HG03521 (cell line): ENCODE measurements around the gene RXRA.

Experiments
- ATAC-seq: cut with Tn5 transposase; IDR thresholded peaks from one replicate; pipeline ENCODE4 v1.9.1; 2021; ENCODE audit warnings: mild to moderate bottlenecking, moderate library complexity; ENCODE audit not compliant: unreplicated experiment

RXRA gene

DNA sequence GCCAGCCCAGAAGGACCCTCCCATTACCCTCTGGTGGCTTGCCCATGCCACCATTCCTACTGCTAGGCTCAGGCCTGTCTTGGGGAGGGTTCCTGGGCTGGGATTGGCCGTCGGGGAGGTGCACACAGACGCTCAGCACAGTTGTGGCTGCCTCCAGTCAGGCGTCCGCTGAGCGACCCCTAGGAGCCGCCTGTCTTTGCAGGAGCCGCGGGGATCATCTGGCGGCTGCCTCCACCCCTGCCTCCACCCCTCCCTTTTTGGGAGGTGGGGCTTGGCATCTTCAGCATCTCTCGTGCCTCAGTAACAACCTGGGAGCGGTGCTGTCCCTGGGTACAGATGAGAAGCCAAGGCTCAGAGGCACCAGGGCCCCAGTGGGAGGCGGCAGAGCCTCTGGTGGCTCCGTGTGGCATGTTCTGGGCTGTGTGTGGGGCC, 39.6 kb downstream of the RXRA start:
- no peak for ATAC-seq

DNA sequence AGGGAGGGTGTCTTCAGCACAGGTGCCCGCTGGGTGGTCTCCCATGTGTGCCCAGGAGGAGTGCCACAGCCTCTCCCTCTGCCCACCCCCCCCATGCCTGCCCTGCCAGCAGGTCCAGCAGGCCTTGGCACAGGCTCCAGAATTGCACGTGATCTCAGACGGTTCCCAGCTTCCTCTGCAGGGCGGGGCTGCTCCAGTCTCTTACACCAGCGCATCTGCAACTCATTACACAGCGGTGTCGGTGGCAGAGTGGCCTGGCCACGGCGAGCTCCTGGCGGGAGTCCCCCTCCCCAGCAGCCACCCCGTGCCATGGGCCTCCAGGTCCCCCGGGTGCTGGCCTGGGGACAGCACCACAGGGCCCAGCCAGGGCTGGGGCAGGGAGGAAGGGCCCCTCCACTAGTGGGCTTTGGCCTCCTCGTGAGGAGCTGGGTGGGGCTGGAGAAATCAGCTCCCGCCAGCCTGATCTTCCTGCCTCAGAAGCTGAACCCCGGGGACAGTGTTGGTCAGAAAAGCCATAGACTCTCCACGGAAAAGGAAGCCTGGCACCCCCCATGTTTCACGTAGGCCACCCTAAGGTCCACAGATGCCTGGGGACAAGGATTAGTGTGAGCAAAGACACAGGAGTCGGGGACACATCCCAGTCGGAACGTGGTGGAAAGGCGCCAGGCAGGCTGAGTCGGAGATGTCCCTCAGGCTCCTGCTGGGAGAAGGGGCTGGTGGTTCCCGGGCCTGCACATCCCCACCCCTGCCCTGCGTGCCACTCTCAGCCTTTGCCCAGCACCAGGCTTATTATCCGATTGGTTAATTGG, 40.2 kb downstream of the RXRA start:
- ATAC-seq: no peak

DNA sequence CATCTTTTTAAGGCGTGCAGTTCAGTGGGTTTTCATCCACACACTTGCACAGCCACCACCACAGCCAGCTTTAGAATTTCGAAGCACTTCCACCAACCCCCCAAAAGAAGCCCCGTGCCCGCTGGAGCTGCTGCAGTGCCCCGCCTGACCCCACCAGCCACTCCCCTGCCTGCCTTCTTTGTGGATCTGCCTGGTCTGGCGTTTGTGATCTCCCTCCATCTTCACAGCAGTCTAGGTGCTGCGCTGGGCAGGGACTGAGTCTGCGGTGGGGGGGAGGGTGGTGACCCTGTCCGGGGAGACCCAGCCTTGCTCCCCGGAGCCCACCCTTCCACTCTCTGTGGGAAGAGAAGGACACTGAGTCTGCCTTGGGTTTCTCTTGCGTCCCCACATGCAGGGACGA, 40.8 kb downstream of the RXRA start:
- no peak for ATAC-seq

DNA sequence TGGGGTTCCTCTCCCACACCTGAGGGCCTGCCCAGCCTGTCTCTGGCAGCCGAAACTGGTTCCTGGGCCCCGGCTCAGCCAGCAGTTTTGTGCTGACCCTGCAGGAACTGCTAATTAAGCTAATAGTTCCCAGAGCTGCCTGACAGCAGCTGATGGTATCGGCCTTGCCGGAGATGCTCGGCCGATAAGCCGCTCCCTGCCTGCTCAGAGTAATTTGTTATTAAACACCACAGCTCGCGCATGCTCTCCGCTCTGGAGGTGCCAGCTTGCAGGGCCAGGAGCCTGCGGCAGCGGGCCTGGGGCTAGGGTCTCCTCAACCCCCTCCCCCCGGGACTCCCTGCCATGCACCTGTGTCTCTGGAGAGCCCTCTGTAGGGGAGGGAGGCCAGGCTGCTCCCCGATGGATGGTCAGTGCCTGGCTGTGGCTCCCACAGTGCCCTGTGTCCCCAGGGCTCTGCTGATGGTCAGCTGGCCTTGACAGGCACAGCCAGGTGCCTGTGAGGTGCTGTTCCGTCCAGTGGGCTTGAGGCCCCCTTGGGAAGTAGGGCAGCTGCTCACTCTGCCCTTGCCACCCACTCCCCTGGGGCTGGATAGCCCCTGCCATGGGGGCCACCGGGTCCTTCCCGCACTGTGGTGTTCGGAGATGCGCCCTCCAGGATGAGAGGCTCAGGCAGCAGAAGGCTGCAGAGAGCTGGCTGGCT, 41.7 kb downstream of the RXRA start:
- no peak for ATAC-seq

DNA sequence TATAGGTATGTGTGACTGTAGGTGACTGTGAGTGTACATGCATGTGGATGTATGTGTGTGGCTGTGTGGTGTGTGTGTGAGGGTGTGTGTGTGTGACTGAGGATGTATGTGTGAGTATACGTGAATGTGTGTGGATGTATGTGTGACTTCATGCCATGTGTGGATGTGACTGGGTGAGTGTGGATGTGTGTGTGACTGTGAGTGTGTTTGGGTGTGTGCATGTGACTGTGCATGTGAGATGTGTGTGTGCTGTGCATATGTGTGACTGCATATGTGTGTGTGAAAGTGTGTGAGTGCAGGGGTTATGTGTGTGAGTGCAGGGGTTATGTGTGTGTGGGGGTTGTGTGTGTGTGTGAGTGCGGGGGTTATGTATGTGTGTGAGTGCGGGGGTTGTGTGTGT, 42.3 kb downstream of the RXRA start:
- ATAC-seq: no peak

DNA sequence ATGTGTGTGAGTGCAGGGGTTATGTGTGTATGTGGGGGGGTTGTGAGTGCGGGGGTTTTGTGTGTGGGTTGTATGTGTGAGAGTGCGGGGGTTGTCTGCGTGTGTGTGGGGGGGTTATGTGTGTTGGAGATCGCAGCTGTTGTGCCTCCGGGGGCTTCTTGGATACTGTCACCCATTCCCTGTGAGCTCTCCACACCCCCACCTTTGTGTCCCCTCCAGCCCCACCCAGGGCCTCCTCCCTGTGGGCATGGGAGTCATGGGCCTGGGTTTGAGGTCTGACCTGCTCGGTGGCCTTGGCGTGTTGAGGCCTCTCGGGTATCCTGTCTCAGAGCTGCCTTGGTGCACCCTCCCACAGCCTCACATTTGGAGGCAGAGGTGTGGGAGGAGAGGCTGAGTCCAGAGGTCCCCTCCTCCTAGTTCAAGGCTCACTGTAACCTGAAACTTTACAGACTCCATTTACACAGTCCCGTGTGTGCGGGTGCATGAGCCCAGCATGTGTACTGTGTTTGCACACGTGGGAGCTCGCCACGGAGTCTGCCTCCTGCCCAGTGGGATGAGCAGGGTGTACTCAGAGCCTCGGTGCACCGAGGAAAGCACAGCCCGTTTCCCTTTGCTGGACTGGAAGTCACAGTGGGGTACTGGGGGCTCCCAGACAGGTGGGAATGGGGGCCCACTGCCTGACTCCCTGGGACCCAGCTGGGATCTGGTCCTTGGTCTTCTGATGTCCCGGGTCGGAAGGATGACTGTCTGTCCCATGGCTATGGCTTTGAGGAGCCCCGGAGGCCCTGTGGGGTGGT, 43.4 kb downstream of the RXRA start:
- ATAC-seq: no peak

DNA sequence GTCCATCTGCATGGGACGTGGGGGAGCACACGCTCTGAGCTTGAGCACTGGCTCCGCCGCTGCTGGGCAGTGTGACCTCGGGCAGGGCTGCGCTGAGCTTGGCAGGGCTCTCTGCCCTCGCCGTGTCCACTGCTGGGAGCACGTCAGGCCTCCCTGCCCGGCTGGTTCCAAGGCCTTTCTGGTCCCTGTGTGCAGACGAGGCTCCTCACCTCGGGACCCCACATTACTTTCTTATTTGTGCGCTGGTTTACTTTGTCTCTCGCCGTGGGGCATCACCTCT, 43.9 kb downstream of the RXRA start:
- ATAC-seq: no peak

DNA sequence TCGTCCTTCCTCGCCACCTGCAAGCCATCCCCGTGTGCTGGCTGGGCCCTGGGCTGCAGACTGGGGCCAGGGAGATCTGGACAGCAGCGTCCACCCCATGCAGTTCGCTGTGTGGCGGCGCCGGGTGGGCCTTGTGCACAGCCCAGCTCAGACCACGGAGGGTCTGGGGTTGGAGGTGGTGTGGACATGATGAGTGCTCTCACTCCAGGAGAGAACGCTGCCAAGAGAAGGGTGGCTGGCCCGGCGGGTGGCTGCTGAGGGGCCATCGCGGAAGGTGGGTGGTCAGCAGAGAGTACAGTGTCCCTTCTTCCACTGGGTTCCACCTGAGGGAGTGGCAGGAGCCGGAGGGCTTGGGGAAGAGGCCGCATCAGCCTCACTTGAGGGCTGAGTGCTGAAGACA, 44.4 kb downstream of the RXRA start:
- no peak for ATAC-seq

DNA sequence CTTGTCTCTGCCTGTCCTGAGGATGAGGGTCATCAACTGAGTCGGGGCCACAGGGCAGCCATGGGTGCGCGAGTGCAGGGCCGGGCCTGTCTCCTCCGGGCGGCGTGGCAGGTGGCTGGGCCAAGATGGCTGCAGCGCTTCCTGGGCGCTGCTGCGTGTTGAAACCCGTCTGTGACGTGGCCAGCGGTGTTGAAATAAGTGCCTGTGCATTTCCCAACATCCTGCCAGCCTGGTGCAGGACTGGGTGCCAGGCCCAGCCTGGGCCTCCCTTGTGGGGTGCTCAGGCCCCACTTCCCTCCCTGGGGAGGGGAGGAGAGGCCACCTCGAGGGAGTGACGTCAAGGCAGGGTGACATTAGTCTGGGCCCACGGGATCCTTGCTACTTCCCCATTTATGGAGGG, 45.5 kb downstream of the RXRA start:
- ATAC-seq: no peak

DNA sequence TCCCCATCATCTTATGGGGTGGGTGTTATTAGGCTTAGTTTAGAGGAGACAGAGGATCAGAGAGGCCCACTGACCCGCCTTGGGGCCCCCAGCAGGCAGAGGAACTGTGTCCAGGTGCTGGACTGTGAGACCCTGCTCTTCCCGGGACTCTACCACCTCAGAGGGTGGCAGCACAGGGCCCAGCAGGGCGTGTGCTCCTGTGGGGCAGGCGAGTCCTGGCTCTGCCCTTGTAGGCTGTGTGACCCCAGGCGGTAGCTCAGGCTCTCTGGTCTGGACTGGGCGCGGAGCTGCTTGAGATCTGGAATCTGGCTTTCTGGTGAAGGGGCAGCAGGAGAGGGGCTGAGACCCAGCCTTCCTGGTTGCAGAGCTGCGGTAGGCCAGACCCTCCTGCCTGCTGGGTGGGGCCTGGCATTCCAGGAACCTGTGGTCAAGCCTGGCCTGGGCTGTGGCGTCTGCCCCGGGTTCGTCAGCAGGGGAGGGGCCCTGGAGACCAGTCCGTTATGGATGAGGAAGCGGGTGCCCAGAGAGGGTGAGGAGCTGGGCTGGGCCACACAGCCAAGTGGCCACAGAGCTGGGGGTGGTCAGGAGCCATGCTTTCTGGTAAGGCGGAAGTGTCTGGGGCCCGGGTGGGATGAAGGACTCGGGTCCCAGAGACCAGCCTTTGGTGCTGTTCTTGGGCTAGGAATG, 46.5 kb downstream of the RXRA start:
- ATAC-seq: no peak

DNA sequence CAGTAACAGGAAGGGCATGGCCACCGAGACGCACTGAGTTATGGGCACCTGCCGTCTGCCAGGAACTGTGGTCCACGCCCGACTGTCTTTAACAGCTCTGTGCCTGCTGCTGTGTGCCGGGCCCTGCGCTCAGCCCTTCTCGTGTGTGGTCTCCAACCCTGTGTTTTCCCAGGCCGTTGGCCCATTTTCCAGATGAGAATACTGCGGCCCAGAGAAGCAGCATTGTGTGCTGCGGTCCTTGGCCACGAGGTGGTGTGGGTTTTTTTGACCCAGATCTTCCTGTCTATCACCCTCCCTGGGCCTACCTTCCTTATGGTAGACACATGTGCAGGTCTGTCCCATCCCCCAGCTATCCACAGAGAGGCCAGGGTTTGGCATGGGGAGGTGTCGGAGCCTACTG, 47.0 kb downstream of the RXRA start:
- ATAC-seq: no peak

DNA sequence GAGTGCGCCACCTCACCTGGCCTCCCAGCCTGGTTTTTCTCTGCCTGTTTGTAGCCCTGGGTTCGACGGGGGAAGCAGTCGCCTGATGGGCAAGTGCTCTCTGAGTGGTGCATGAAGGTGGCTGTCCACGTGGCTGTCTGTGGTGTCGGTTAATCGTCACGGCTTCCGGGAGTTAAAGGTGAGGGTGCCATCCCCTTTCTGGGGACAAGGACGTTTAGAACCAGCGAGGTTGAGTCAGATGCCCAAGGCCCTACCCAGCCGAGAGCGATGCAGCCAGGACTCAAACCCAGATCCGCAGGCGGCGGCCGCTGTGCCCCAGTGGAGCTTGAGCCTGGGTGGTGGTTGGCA, 47.7 kb downstream of the RXRA start:
- no peak for ATAC-seq

DNA sequence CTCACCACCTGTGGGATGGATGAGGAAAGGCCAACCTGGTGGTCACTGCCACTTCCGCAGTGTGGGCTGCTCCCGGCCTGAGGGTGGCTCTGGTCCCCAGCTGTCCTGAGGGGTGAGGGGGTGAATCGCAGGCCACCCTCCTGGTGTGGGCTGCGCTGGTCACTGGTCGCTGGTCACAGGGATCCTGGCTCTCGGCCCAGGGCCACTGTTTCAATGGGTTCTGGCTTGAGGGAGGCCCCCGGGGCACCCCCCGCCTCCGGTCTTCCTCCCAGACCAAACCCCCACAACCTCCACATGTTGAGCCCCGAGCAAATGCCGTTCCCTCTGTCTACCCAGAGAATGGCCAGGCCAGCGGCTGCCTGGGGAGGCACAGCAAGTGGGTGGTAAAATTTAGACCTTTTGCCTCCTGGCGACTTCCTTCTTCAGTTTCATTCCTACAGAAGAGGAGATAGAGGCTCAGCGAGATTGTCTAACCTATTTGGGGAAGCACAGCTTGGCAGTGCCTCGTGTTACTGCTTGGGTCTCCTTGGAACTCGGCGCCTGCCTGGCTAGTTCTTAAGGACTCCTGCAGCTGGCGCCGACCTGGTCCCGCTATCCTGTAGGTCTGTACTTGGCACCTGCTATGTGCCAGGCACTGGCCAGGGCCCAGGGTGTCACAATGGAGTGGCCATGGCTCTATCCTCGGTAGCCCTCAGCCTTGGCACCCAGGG, 48.2 kb downstream of the RXRA start:
- no peak for ATAC-seq

DNA sequence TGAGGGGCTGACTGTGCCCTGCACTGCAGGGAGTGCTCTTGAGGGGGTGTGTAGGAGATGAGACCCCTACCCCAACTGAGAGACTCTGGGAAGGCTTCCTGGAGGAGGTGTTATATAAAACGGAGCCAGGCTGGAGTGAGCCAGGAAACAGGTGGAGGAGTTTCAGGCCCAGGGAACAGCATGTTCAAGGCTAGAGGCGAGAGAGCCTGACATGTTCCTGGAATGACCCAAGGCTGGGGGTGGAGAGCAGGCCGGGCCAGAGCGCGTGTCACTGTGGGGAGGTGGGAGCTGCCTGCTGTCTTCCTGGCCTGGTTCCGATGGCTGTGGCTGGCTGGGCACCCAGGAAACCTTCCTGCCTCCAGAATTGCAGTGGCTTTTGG, 48.7 kb downstream of the RXRA start:
- no peak for ATAC-seq

DNA sequence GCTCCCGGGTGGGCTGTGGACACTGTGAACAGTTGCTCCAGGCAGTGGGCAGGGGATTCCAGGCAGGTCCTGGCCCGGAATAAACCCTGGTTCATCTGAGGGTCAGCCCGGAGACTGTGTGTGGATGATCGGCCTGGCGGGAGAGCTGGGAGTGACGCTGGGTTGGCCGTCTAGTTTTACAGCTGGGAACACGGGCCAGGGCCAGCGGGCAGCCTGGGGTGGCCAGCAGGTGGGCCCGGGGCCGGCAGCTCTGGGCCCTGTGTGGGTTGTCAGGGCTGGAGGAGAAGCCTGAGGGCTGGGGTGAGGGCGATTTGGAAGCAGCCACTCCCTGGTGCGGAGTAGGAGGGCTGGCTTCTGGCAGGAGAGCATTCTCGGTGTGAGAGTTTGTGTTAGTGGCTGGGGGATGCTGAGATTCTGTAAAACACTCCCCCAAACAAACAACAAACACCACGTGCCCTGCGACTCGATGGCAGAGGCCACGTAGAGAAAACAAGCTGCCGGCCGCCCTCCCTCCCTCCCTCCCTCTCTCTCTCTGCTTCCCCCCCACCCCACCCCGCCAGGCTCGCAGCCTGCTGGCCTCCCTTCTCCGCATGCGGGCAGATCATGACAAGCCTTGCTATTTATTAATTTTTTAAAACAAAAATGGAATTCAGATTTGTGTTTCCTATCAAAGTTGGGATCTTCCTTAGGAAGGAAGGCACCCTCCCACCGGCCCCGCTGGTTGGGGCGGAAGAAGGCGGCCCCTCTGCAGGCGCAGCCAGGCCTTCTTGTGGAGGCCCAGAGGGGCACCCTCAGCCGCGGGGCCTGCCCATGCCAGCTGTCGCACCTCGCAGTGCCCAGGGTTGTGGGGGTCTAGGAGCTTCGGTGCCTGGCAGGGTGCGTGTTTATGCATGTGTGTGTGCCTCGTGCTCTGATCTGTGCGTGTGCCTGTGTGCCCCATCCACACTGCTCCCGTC, 49.5 kb downstream of the RXRA start:
- no peak for ATAC-seq

DNA sequence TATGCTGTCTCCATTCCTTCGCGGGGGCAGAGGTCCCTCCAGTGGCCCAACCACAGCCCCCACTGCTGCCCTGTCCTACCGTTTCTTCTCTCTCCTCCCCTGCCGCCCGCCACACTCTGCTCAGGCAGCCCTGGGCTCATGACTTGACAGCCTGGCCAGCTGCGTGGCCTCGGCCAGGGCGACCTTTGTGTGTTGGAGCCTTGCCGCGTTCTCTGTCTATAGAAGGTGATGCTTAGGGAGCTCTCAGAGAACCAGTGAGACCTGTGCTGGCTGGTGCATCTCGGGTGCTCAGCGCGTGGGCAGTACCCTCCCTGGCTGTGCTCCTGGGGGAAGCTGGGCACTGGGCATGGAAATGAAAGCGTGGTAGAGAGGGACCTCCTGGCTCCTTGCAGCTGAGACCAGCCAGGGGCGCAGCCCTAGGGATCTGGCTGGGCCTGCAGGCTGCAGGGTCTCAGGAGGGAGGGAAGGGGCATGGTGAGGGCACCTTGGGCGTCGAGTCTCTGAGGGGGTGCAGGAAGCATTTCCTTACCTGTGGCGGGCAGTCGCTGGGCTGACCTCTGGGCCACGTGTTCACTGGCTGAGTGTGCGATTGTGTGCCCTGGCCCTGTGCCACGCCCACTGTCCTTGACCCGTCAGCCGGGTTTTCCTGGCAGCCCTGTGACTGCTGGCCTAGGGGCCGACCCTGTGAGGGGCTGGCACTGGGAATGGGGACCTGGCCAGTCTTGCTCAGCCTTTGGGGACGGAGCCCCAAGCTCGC, 50.3 kb downstream of the RXRA start:
- ATAC-seq: no peak

DNA sequence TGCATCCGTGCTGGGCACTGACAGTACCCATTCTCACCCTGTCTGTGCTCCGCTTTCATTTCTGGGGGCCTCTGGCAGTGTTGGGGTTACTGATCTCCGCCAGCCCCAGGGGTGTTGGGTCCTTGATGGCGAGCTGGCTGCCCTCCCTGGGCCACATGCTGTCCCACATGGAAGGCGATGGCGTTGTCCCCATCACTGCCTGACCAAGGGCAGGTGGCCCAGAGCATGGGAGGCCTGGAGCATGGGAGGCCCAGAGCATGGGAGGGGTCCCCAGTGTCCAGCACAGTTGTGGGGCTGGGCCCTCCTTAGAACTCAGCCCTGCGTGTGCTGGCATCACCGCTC, 50.9 kb downstream of the RXRA start:
- ATAC-seq: no peak

DNA sequence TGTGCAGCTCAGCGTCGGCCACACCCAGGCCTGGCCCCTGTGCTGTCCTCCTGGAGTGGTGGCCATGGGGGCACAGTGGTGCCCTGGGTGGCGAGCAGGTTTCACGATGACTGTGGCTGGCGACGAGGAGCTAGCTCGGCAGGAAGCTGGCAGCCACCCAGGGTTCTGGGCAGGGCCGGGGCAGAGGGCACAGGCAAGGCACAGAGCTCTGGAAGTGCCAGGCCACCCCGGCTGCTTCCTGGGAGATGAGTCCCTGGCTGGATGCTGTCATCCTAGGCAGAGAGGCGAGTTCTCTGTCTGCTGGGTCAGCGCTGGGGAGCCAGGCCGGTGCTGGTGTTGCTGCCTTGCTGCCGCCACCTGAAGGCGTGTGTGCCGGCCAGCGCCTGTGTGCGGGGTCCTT, 51.7 kb downstream of the RXRA start:
- ATAC-seq: no peak

DNA sequence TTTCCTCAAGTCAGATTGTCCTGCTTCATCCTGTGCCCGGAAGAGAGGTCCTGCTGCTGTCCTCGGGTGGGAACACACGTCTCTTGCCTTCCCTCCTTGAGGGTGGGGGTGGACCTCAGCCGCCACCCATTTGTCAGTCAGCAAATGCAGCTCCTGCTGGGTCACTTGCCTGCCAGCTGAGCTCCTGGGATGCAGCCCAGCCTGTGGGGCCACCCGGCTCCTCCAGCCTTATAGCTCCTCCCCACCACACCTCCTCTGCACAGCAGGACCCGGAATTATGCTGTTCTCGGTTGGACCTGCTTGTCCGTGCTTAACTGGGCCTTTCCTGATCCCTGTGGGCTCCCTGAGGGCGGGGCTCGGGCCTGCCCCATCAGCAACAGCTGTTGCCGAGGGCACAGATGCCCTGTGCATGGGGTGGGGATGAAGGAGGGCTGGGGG, 52.7 kb downstream of the RXRA start:
- no peak for ATAC-seq
